Measurements from ENCODE around the gene RFNG. TPM values are rescaled to one million over a fixed set of nuclear protein-coding genes. Genes with fewer than 3 reads are reported as not detected.

RFNG gene
- total and polyA plus RNA-seq, 7 experiments from 2014 or later: 4.2 to 45.5 (median 28.1) TPM

DNA sequence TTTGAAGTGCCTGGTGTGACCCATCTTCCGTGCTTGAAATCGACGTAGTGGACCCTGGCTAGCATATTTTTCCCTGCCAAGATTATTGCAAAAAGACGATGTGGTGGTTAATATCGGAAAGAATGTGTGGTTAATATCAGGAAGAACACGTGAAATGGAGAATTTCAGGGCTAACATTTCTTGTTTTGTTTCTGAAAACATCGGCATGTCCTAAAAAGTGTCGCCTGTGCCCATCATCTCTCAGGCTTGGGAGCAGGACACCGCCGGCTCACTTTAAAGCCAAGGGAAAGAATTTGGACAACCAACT lies 13.8 kb downstream of the RFNG start:
- ChIA-PET POLR2A (interaction anchor here (0.6 to 3.1 kb wide), 13 partner anchors 10 to 354 kb away, joined by 3 to 12 read pairs (median 4); partner anchors contain the start of genes ARL16 and HGS), CTCF (interaction anchor here (0.6 to 1.8 kb wide), 14 partner anchors 9 to 419 kb away, joined by 3 to 7 read pairs (median 4); partner anchors contain the start of genes CENPX and LRRC45)
- H3K9me3 ChIP-seq (ENCODE audit: control insufficient read depth in 2 of 3, low read length in 3 of 3): no peaks in the 10 kb centered on the region
- H3K4me1 ChIP-seq (ENCODE audit: control insufficient read depth in 2 of 2, insufficient read depth in 2 of 2, low read length in 2 of 2): peaks cover 7% of the 10 kb centered on the region in 2 donors
- H3K36me3 ChIP-seq (ENCODE audit: control insufficient read depth in 2 of 3, insufficient read depth in 3 of 3, low read length in 3 of 3): peaks cover 0 to 6% (median 0%) of the 10 kb centered on the region in 3 experiments
- intact Hi-C loops (cut with micrococcal nuclease): loop anchor here (1.0 to 10.0 kb wide), 12 partner anchors 13 to 417 kb away; partner anchors contain the start of genes FASN (in 2 of the 2), GPS1 (in 2 of the 2), LRRC45 (in 2 of the 2) and RFNG (in 2 of the 2)
- H3K27ac ChIP-seq (ENCODE audit: low read depth, low read length): peak overlapping the region; percentile 75
- H3K27me3 ChIP-seq (ENCODE audit: control insufficient read depth in 2 of 2, insufficient read depth in 2 of 2, low read length in 2 of 2): no peaks in the 10 kb centered on the region
- DNase-seq (no peak), ATAC-seq (no peak)
- peak overlapping the region; percentile 61 to 94 (median 90) for H3K27ac Mint-ChIP-seq
- peak overlapping the region; percentile 71 for H3K4me3 ChIP-seq (ENCODE audit: low read length)
- H3K36me3 Mint-ChIP-seq: peaks cover 0 to 7% (median 6%) of the 10 kb centered on the region in 5 donors
- H3K9me3 Mint-ChIP-seq: no peaks in the 10 kb centered on the region
- peaks cover 14 to 29% (median 24%) of the 10 kb centered on the region in 7 donors for H3K4me1 Mint-ChIP-seq
- no peaks in the 10 kb centered on the region for H3K27me3 Mint-ChIP-seq
- peak overlapping the region; percentile 82 to 94 (median 89) for H3K4me3 Mint-ChIP-seq

DNA sequence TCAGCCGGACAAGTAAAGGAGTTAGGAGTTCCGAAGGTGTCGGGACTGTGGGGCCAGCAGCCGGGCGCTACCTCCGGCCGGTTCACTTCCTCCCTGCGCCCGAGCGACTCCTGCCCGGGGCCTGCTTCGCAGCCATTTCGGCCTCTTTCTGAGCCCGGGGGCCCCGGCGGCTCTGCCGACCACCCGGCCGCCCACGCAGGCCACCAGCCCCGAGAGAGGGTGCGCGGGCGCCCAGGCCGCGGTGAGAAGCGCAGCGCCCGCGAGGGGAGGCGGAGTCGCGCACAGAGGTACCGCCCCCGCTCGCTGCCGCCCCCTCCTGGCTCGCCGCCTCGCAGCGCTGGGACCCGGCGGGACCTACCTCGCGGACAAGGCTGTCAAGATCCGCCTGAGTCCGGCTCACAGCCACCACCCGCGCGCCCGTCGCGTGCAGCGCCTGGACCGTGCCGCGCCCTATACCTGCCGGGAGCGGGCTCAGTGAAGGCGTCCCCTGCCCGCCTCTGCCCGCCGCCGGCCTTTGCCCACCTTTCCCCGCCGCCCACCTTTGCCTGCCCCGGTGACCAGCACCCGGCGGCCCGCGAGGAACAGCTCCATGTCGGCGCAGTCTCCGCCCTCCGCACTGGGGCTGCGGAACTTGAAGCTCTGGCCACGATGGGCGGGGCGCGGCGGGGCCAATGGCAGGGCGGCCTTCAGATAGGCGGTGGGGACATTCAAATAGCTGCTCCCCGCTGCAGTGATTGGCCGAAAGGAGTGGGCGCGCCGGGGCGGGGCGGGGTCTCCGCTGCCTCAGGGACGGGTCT lies 14.3 kb downstream of the RFNG start, which contains the start of gene DCXR:
Gene DCXR (minus strand): TSS at position 606 of the 797 bp plus-strand sequence. CDS start 15 bp downstream, at position 591.
- H3K36me3 ChIP-seq (ENCODE audit: control insufficient read depth in 2 of 3, insufficient read depth in 3 of 3, low read length in 3 of 3): peaks cover 0 to 6% (median 0%) of the 10 kb centered on the region in 3 experiments
- ATAC-seq: peak; percentile 96
- peak within 1 kb of the TSS; percentile 71 for H3K4me3 ChIP-seq (ENCODE audit: low read length)
- H3K9me3 ChIP-seq (ENCODE audit: control insufficient read depth in 2 of 3, low read length in 3 of 3): no peaks in the 10 kb centered on the region
- CTCF ChIA-PET: interaction anchor here (0.6 to 1.8 kb wide), 14 partner anchors 9 to 420 kb away, joined by 3 to 7 read pairs (median 4); partner anchors contain the start of genes CENPX and LRRC45
- Mint-ChIP-seq H3K9me3 (no peaks in the 10 kb centered on the region), H3K4me3 (peak within 1 kb of the TSS; percentile 82 to 94 (median 89)), H3K27me3 (no peaks in the 10 kb centered on the region), H3K4me1 (peaks cover 14 to 29% (median 24%) of the 10 kb centered on the region in 7 donors), H3K27ac (peak within 1 kb of the TSS; percentile 61 to 94 (median 90)), H3K36me3 (peaks cover 0 to 7% (median 6%) of the 10 kb centered on the region in 5 donors)
- intact Hi-C loops (cut with micrococcal nuclease): loop anchor here (1.0 to 10.0 kb wide), 12 partner anchors 14 to 418 kb away; partner anchors contain the start of genes FASN (in 2 of the 2), GPS1 (in 2 of the 2), LRRC45 (in 2 of the 2) and RFNG (in 2 of the 2)
- peak; percentile 87 to 97 (median 93) for DNase-seq
- H3K27ac ChIP-seq (ENCODE audit: low read depth, low read length): peak within 1 kb of the TSS; percentile 75
- peaks cover 7% of the 10 kb centered on the region in 2 donors for H3K4me1 ChIP-seq (ENCODE audit: control insufficient read depth in 2 of 2, insufficient read depth in 2 of 2, low read length in 2 of 2)
- no peaks in the 10 kb centered on the region for H3K27me3 ChIP-seq (ENCODE audit: control insufficient read depth in 2 of 2, insufficient read depth in 2 of 2, low read length in 2 of 2)
- POLR2A ChIA-PET: interaction anchor here (0.5 to 3.1 kb wide), 14 partner anchors 11 to 354 kb away, joined by 3 to 12 read pairs (median 4); partner anchors contain the start of genes ARL16 and HGS

GRCh38 chr17:82036634-82037091 lies 14.9 kb downstream of the RFNG start:
- intact Hi-C loops (cut with micrococcal nuclease): loop anchor here (1.0 to 10.0 kb wide), 12 partner anchors 13 to 418 kb away; partner anchors contain the start of genes FASN (in 2 of the 2), GPS1 (in 2 of the 2), LRRC45 (in 2 of the 2) and RFNG (in 2 of the 2)

DNA sequence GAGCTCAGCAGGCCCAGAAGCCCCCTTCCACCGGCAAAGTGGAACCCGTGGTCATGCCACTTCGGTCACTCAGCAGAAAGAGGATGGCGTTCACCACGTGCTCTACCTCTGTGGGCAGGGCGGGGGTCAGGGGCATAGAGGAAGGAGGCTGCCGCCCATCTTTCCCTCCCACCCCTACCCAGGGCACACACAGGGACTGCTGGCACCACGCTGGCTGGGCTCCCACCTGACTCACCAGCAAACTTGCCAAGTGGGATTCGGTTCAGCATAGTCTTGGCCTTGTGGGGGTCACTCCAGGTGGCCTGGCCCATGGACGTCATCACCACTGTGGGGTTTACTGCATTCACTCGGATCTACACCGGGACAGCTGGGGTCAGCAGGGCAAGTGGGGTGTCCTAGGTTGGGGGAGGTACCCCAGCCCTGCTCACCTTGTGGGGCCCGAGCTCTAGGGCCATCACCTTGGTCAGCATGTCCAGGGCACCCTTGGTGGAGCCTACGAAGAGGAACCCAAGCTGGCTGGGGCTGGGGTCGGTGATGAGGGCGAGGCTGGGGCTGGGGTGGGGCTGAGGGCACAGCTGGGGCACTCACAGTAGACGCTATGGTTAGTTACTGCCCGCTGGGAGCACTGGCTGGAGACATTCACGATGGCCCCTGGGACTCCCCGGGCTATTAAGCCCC lies 15.5 kb downstream of the RFNG start:
- Histone ChIP-seq H3K4me3 (ENCODE audit: low read length) (peak overlapping the region; percentile 71), H3K4me1 (ENCODE audit: control insufficient read depth in 2 of 2, insufficient read depth in 2 of 2, low read length in 2 of 2) (peaks cover 7% of the 10 kb centered on the region in 2 donors), H3K27ac (ENCODE audit: low read depth, low read length) (peak overlapping the region; percentile 75), H3K27me3 (ENCODE audit: control insufficient read depth in 2 of 2, insufficient read depth in 2 of 2, low read length in 2 of 2) (no peaks in the 10 kb centered on the region), H3K9me3 (ENCODE audit: control insufficient read depth in 2 of 3, low read length in 3 of 3) (no peaks in the 10 kb centered on the region), H3K36me3 (ENCODE audit: control insufficient read depth in 2 of 3, insufficient read depth in 3 of 3, low read length in 3 of 3) (peaks cover 0 to 6% (median 0%) of the 10 kb centered on the region in 3 experiments)
- H3K4me3 Mint-ChIP-seq: peak overlapping the region; percentile 59 to 94 (median 86)
- ATAC-seq: no peak
- CTCF ChIA-PET: interaction anchor here (1.0 kb wide), 1 partner anchor 76 kb away, joined by 4 read pairs; no protein-coding TSS in a partner anchor
- intact Hi-C loops (cut with micrococcal nuclease): loop anchor here (5.0 to 10.0 kb wide), 5 partner anchors 59 to 419 kb away; partner anchors contain the start of genes ARL16 (in 1 of the 2), CYBC1 (in 1 of the 2), FASN (in 1 of the 2) and HGS (in 1 of the 2)
- peak overlapping the region in 5 of 9 donors; percentile 33 to 82 (median 62) for H3K27ac Mint-ChIP-seq
- H3K36me3 Mint-ChIP-seq: peaks cover 0 to 7% (median 6%) of the 10 kb centered on the region in 5 donors
- H3K4me1 Mint-ChIP-seq: peaks cover 14 to 29% (median 24%) of the 10 kb centered on the region in 7 donors
- no peak for DNase-seq
- POLR2A ChIA-PET: interaction anchor here (1.5 to 3.1 kb wide), 4 partner anchors 10 to 91 kb away, joined by 3 to 12 read pairs (median 6); no protein-coding TSS in a partner anchor
- H3K27me3 Mint-ChIP-seq: no peaks in the 10 kb centered on the region
- H3K9me3 Mint-ChIP-seq: no peaks in the 10 kb centered on the region

More at GRCh38 chr17:82036634-82037091, 14.9 kb downstream of the RFNG start:
- Histone ChIP-seq H3K36me3 (ENCODE audit: control insufficient read depth in 2 of 3, insufficient read depth in 3 of 3, low read length in 3 of 3) (peaks cover 0 to 6% (median 0%) of the 10 kb centered on the region in 3 experiments), H3K4me3 (ENCODE audit: low read length) (peak overlapping the region; percentile 71), H3K27ac (ENCODE audit: low read depth, low read length) (peak overlapping the region; percentile 75), H3K27me3 (ENCODE audit: control insufficient read depth in 2 of 2, insufficient read depth in 2 of 2, low read length in 2 of 2) (no peaks in the 10 kb centered on the region), H3K9me3 (ENCODE audit: control insufficient read depth in 2 of 3, low read length in 3 of 3) (no peaks in the 10 kb centered on the region), H3K4me1 (ENCODE audit: control insufficient read depth in 2 of 2, insufficient read depth in 2 of 2, low read length in 2 of 2) (peaks cover 7% of the 10 kb centered on the region in 2 donors)
- DNase-seq (no peak), ATAC-seq (no peak)
- ChIA-PET CTCF (no interaction called here), POLR2A (interaction anchor here (1.5 to 3.1 kb wide), 4 partner anchors 11 to 90 kb away, joined by 3 to 12 read pairs (median 6); no protein-coding TSS in a partner anchor)
- H3K27ac Mint-ChIP-seq: peak overlapping the region in 5 of 9 donors; percentile 46 to 93 (median 63)
- H3K36me3 Mint-ChIP-seq: peaks cover 0 to 7% (median 6%) of the 10 kb centered on the region in 5 donors
- peak overlapping the region; percentile 64 to 94 (median 86) for H3K4me3 Mint-ChIP-seq
- peaks cover 14 to 29% (median 24%) of the 10 kb centered on the region in 7 donors for H3K4me1 Mint-ChIP-seq
- H3K9me3 Mint-ChIP-seq: no peaks in the 10 kb centered on the region
- H3K27me3 Mint-ChIP-seq: no peaks in the 10 kb centered on the region

DNA sequence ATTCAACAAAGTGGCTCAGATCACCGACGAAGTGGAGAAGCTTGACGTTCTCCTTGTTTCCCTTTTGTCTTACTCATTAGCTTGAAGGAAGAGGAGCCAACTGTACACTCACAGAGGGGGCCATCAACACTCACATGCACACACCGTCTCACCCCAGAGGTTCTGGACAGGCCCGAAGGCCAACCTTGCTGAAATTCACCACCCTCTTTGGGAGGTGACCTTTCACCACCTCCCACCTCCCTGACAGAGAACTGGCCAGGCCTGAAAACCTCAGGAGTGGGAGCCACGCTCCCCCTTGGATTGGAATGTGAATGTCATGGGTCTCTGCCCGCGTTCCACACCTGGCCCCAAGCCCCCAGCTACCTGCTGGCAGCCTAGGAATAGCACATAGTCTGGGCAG lies 16.1 kb downstream of the RFNG start:
- no peak for ATAC-seq
- CTCF ChIA-PET: interaction anchor here (1.0 to 1.3 kb wide), 3 partner anchors 76 to 122 kb away, joined by 3 to 4 read pairs (median 4); no protein-coding TSS in a partner anchor
- H3K4me3 ChIP-seq (ENCODE audit: low read length): no peak overlapping the region

More for the DNA sequence above, 16.1 kb downstream of the RFNG start:
- peaks cover 0 to 7% (median 6%) of the 10 kb centered on the region in 5 donors for H3K36me3 Mint-ChIP-seq
- Histone ChIP-seq H3K27me3 (ENCODE audit: control insufficient read depth in 2 of 2, insufficient read depth in 2 of 2, low read length in 2 of 2) (no peaks in the 10 kb centered on the region), H3K27ac (ENCODE audit: low read depth, low read length) (no peak overlapping the region), H3K9me3 (ENCODE audit: control insufficient read depth in 2 of 3, low read length in 3 of 3) (no peaks in the 10 kb centered on the region), H3K4me1 (ENCODE audit: control insufficient read depth in 2 of 2, insufficient read depth in 2 of 2, low read length in 2 of 2) (peaks cover 7% of the 10 kb centered on the region in 2 donors), H3K36me3 (ENCODE audit: control insufficient read depth in 2 of 3, insufficient read depth in 3 of 3, low read length in 3 of 3) (peaks cover 0 to 6% (median 0%) of the 10 kb centered on the region in 3 experiments)
- intact Hi-C loops (cut with micrococcal nuclease): loop anchor here (5.0 to 10.0 kb wide), 5 partner anchors 59 to 419 kb away; partner anchors contain the start of genes ARL16 (in 1 of the 2), CYBC1 (in 1 of the 2), FASN (in 1 of the 2) and HGS (in 1 of the 2)
- DNase-seq: no peak
- H3K27ac Mint-ChIP-seq: peak overlapping the region in 8 of 9 donors; percentile 7 to 86 (median 58)
- no peaks in the 10 kb centered on the region for H3K27me3 Mint-ChIP-seq
- peak overlapping the region; percentile 53 to 94 (median 82) for H3K4me3 Mint-ChIP-seq
- POLR2A ChIA-PET: interaction anchor here (1.5 to 3.1 kb wide), 3 partner anchors 9 to 71 kb away, joined by 3 to 10 read pairs (median 3); no protein-coding TSS in a partner anchor
- peaks cover 14 to 31% (median 24%) of the 10 kb centered on the region in 7 donors for H3K4me1 Mint-ChIP-seq
- peaks cover 0 to 1% (median 0%) of the 10 kb centered on the region in 11 donors for H3K9me3 Mint-ChIP-seq
